GM12878 (cell line): ENCODE results near the gene BCAN. TPM values are rescaled to one million over a fixed set of nuclear protein-coding genes. Genes with fewer than 3 reads are reported as not detected.

Experiments used
- ATAC-seq: fragments of 200-7000 bp; cut with Tn5 transposase; 3 replicates; pipeline ENCODE4 v1.9.1; 2020; ENCODE audit warnings: mild to moderate bottlenecking, moderate library complexity
- BruUV-seq: library from RNA; stranded (reverse); fragments of 400-500 nt; replicated peaks from 2 replicates; lab custom pipeline; 2021; lab: Mats Ljungman, UMichigan
- CTCF ChIA-PET: fragments of 300-600 bp; sonication (Branson Sonifier 250); formaldehyde crosslinking; extraction: SDS; loops from one replicate; lab custom pipeline; 2021; ENCODE audit warnings: inconsistent platforms; lab: Yijun Ruan, JAX
- POLR2A ChIA-PET: fragments of 350-600 bp; formaldehyde crosslinking; extraction: SDS; loops from one replicate; lab custom pipeline; 2021; ENCODE audit warnings: inconsistent platforms; lab: Charles Lee
- RAD21 ChIA-PET: fragments of 300-600 bp; sonication (Branson Sonifier 250); formaldehyde crosslinking; loops from one replicate; lab custom pipeline; 2023; ENCODE audit warnings: antibody characterized with exemption; ENCODE audit not compliant: unreplicated experiment; lab: Charles Lee
- SMC1A ChIA-PET: fragments of 300-600 bp; sonication (Branson Sonifier 250); formaldehyde crosslinking; loops from one replicate; lab custom pipeline; 2023; ENCODE audit not compliant: unreplicated experiment, uncharacterized antibody; lab: Charles Lee
- DNase-seq: peaks from one replicate; pipeline ENCODE4 v3.0.0-alpha.2; 2011; ENCODE audit warnings: low read depth, low spot score
- FAIRE-seq: peaks from 3 replicates; lab custom pipeline; 2011; peaks lifted over from hg19 to GRCh38; lab: Jason Lieb, UNC
- H2AFZ ChIP-seq: 2 replicates; pipeline ENCODE4 v1.6.0; 2011; ENCODE audit warnings: low read depth, low read length, control low read depth; ENCODE audit not compliant: control insufficient read depth
- H3K27ac ChIP-seq: 2 replicates; pipeline ENCODE4 v1.5.1; 2011; ENCODE audit warnings: control low read depth; ENCODE audit not compliant: control insufficient read depth, insufficient read depth
- H3K27me3 ChIP-seq, 2 experiments: replicated peaks in 1 of 2; 2 replicates each; pipeline versions ENCODE4 v1.6.0 to v1.6.1; 2011; ENCODE audit warnings: low read length in 1 of 2; ENCODE audit not compliant: control insufficient read depth in 2 of 2, insufficient read depth in 2 of 2
- H3K36me3 ChIP-seq, 2 experiments: 2 replicates each; pipeline ENCODE4 v1.5.1; 2011; ENCODE audit warnings: low read length in 1 of 2; ENCODE audit not compliant: control insufficient read depth in 2 of 2, insufficient read depth in 2 of 2
- H3K4me1 ChIP-seq: 2 replicates; pipeline ENCODE4 v1.6.1; 2011; ENCODE audit warnings: mild to moderate bottlenecking, low read length, moderate library complexity, mixed read lengths; ENCODE audit not compliant: control insufficient read depth, insufficient read depth
- H3K4me2 ChIP-seq: 2 replicates; pipeline ENCODE4 v1.6.0; 2011; ENCODE audit warnings: control low read depth; ENCODE audit not compliant: control insufficient read depth, insufficient read depth
- H3K4me3 ChIP-seq: fragments of 200-600 bp; sonication (generic); 2 replicates; pipeline ENCODE4 v1.5.1; 2016
- H3K79me2 ChIP-seq: 2 replicates; pipeline ENCODE4 v1.6.0; 2011; ENCODE audit warnings: low read length; ENCODE audit not compliant: control insufficient read depth, insufficient read depth
- H3K9ac ChIP-seq: 2 replicates; pipeline ENCODE4 v1.8.0; 2011; ENCODE audit warnings: low read length, control low read depth, mixed read lengths; ENCODE audit not compliant: control insufficient read depth, insufficient read depth
- H3K9me3 ChIP-seq: replicated peaks from 3 replicates; pipeline ENCODE4 v1.5.1; 2011; ENCODE audit warnings: mild to moderate bottlenecking, low read length; ENCODE audit not compliant: control insufficient read depth, insufficient read depth
- H4K20me1 ChIP-seq: 2 replicates; pipeline ENCODE4 v1.6.0; 2011; ENCODE audit not compliant: control insufficient read depth, insufficient read depth
- BMI1 ChIP-seq: fragments of 450-650 bp; IDR thresholded peaks from 2 replicates; pipeline ENCODE4 v1.6.1; 2016; ENCODE audit warnings: mild to moderate bottlenecking, moderate library complexity, borderline replicate concordance
- CBX3 ChIP-seq: fragments of 200-600 bp; sonication (generic); IDR thresholded peaks from 2 replicates; pipeline ENCODE4 v1.6.1; 2016; ENCODE audit warnings: low read depth, borderline replicate concordance
- CBX5 ChIP-seq: sonication (generic); IDR thresholded peaks from 2 replicates; pipeline ENCODE4 v1.6.1; 2016; ENCODE audit warnings: low read depth, moderate library complexity, mild to moderate bottlenecking, inconsistent platforms
- E2F8 ChIP-seq: fragments of 450-650 bp; IDR thresholded peaks from 2 replicates; pipeline ENCODE4 v1.6.1; 2018; ENCODE audit warnings: mild to moderate bottlenecking, low read depth, moderate library complexity; ENCODE audit not compliant: partially characterized antibody
- EED ChIP-seq: sonication (generic); IDR thresholded peaks from 2 replicates; pipeline ENCODE4 v1.6.1; 2016; ENCODE audit warnings: antibody characterized with exemption, low read depth
- HCFC1 ChIP-seq: fragments of 150-350 bp; IDR thresholded peaks from 2 replicates; pipeline ENCODE4 v1.6.1; 2014; ENCODE audit warnings: low read length
- IRF4 ChIP-seq: IDR thresholded peaks from 2 replicates; pipeline ENCODE4 v1.6.1; 2011; ENCODE audit warnings: low read depth, low read length
- KDM1A ChIP-seq: fragments of 200-600 bp; sonication (generic); IDR thresholded peaks from 2 replicates; pipeline ENCODE4 v1.6.1; 2016; ENCODE audit warnings: borderline replicate concordance
- MTA3 ChIP-seq: IDR thresholded peaks from 2 replicates; pipeline ENCODE4 v1.6.1; 2012; ENCODE audit warnings: low read length, inconsistent platforms, borderline replicate concordance
- MXI1 ChIP-seq: fragments of 150-350 bp; IDR thresholded peaks from 2 replicates; pipeline ENCODE4 v1.6.1; 2011; ENCODE audit warnings: low read depth, mild to moderate bottlenecking, inconsistent platforms, low read length, improper control_type of control experiment
- NBN ChIP-seq: fragments of 450-650 bp; IDR thresholded peaks from 2 replicates; pipeline ENCODE4 v1.6.1; 2016
- NKRF ChIP-seq: fragments of 450-650 bp; conservative IDR thresholded peaks from 2 replicates; pipeline ENCODE4 v1.6.1; 2017; ENCODE audit warnings: mild to moderate bottlenecking, moderate library complexity
- NR2F1 ChIP-seq: fragments of 450-650 bp; conservative IDR thresholded peaks from 2 replicates; pipeline ENCODE4 v1.6.1; 2017; ENCODE audit warnings: mild to moderate bottlenecking
- SMAD5 ChIP-seq: IDR thresholded peaks from 2 replicates; pipeline ENCODE4 v1.6.1; 2016; ENCODE audit warnings: antibody characterized with exemption, low read depth
- SMC3 ChIP-seq: IDR thresholded peaks from 2 replicates; pipeline ENCODE4 v1.6.1; 2011; ENCODE audit warnings: low read length, improper control_type of control experiment, borderline replicate concordance
- SREBF1 ChIP-seq: IDR thresholded peaks from 2 replicates; pipeline ENCODE4 v1.6.1; 2012; ENCODE audit warnings: mild to moderate bottlenecking, low read length
- WGBS: methylation state at CpG from one replicate; pipeline ENCODE4 v1.1.6; 2016; ENCODE audit warnings: low lambda C conversion rate; ENCODE audit not compliant: insufficient replicate concordance, insufficient coverage; ENCODE audit errors: missing lambda C conversion rate; 5-methylcytosine and 5-hydroxymethylcytosine counted together
- in situ Hi-C: fragments of 300-500 bp; cut with MboI; formaldehyde crosslinking; loops from 9 replicates; pipeline ENCODE4 v1.14.3; 2018; ENCODE audit warnings: mixed read lengths
- intact Hi-C: fragments of 100-400 bp; cut with micrococcal nuclease; formaldehyde crosslinking; loops from one replicate; pipeline ENCODE4 v1.14.2; 2022; ENCODE audit not compliant: unreplicated experiment
- polyA plus RNA-seq, 11 experiments: library from polyadenylated mRNA; depleted of rRNA in 4 of 11; unstranded in 6 of 11; stranded (reverse) in 5 of 11; fragments of >200 nt; fragmentation: Nextera tagmentation in 4 of 11; fragmentation: Illumina TruSeq in 1 of 11; extraction: Ambion mirVana in 4 of 11; extraction: Trizol in 1 of 11; gene quantifications; 1 replicate in 1 of 11; 2 replicates in 10 of 11; pipeline versions ENCODE4 v1.2.1 to v1.2.3, GENCODE V29; 2011 to 2016; ENCODE audit warnings: inconsistent platforms in 2 of 11, missing spikeins in 2 of 11, low read depth in 1 of 11
- total RNA-seq, 4 experiments: library from RNA; depleted of rRNA in 3 of 4; stranded (reverse); fragments of >200 nt in 3 of 4; fragmentation: Illumina TruSeq in 1 of 4; extraction: Trizol in 1 of 4; gene quantifications; 2 replicates each; pipeline versions ENCODE4 v1.2.1 to v1.2.3, GENCODE V29; 2013 to 2021

Gene BCAN
- total and polyA plus RNA-seq, 10 of the 15 experiments (the other 5 are each of a cell fraction or from before 2014, with no cell fraction given): 0.05 to 1.3 (median 0.18) TPM; not detected in 1

- Histone ChIP-seq H3K4me2 (no peak overlapping the region), H3K9me3 (no peaks in the 10 kb centered on the region), H4K20me1 (peaks cover 4% of the 10 kb centered on the region; the same call in 1 of the 2 replicates), H3K79me2 (no peaks in the 10 kb centered on the region), H3K27me3 (peaks cover 18 to 33% of the 10 kb centered on the region in 2 experiments), H3K36me3 (no peaks in the 10 kb centered on the region), H3K4me1 (no peaks in the 10 kb centered on the region), H3K9ac (no peak overlapping the region), H2AFZ (no peak overlapping the region), H3K27ac (no peak overlapping the region), H3K4me3 (no peak overlapping the region)
- ChIA-PET POLR2A (interaction anchor here (1.9 kb wide), 1 partner anchor 165 kb away, joined by 10 read pairs; no protein-coding TSS in a partner anchor), RAD21 (interaction anchor here (10.2 kb wide), 1 partner anchor 35 kb away, joined by 173 read pairs; the partner anchor contains the start of genes ISG20L2 and METTL25B), CTCF (interaction anchor here (1.0 to 9.9 kb wide), 4 partner anchors 11 to 35 kb away, joined by 3 to 157 read pairs (median 9); partner anchors contain the start of genes CRABP2 and METTL25B), SMC1A (no interaction called here)
- BruUV-seq: no TSS peak
- 23% methylated on average over 12 of the region's 16 CpGs for WGBS
- in situ Hi-C loops: no loop called here
- ATAC-seq (no peak), FAIRE-seq (no peak), DNase-seq (no peak)
- TF ChIP-seq EED (no peak), KDM1A (no peak), MXI1 (no peak), SMC3 (no peak), SREBF1 (no peak), CBX5 (no peak), IRF4 (no peak), CBX3 (no peak), HCFC1 (no peak), NKRF (no peak), NR2F1 (no peak), BMI1 (no peak), SMAD5 (no peak), MTA3 (no peak), E2F8 (no peak), NBN (no peak)
- intact Hi-C loops: no loop called here
Observed at GRCh38 chr1:156692925-156693847, 51.3 kb downstream of the BCAN start.
